ENCODE measurements around the gene EPM2A. TPM values are rescaled to one million over a fixed set of nuclear protein-coding genes. Genes with fewer than 3 reads are reported as not detected.

The EPM2A gene
- total RNA-seq, 1 experiment from 2014 or later: 6.4 TPM

DNA sequence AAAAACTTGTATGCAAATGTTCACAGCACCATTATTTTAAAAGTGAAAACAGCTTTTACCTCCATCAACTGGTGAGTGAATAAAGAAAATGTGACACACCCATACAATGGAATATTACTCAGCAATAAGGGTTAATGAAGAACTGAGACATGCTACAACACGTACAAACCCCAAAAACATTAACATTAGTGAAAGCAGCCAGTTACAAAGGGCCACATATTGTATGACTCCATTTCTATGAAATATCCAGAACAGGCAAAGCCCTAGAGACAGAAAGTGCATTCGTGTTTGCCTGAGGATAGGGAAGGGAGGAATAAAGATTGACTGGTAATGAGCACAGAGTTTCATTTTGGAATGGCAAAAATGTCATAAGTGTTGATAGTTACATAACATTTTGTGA, 21.5 kb downstream of the EPM2A start (continued):
- TF ChIP-seq, protein P1, sequence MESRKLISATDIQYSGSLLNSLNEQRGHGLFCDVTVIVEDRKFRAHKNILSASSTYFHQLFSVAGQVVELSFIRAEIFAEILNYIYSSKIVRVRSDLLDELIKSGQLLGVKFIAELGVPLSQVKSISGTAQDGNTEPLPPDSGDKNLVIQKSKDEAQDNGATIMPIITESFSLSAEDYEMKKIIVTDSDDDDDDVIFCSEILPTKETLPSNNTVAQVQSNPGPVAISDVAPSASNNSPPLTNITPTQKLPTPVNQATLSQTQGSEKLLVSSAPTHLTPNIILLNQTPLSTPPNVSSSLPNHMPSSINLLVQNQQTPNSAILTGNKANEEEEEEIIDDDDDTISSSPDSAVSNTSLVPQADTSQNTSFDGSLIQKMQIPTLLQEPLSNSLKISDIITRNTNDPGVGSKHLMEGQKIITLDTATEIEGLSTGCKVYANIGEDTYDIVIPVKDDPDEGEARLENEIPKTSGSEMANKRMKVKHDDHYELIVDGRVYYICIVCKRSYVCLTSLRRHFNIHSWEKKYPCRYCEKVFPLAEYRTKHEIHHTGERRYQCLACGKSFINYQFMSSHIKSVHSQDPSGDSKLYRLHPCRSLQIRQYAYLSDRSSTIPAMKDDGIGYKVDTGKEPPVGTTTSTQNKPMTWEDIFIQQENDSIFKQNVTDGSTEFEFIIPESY (IDR thresholded peaks at IDR 0.05; ENCODE audit: extremely low read depth, insufficient replicate concordance, low read length): no peak
- TF ChIP-seq TCF7L2 (IDR thresholded peaks at IDR 0.05; ENCODE audit: borderline replicate concordance, extremely low read depth, insufficient read depth, insufficient read length) (no peak), ZNF274 (IDR thresholded peaks at IDR 0.05; ENCODE audit: low read depth, low read length) (no peak), YY1 (IDR thresholded peaks at IDR 0.05; ENCODE audit: extremely low read depth, insufficient replicate concordance, low read depth, low read length) (no peak), EZH2phosphoT487 (IDR thresholded peaks at IDR 0.05; ENCODE audit: borderline replicate concordance) (no peak)

DNA sequence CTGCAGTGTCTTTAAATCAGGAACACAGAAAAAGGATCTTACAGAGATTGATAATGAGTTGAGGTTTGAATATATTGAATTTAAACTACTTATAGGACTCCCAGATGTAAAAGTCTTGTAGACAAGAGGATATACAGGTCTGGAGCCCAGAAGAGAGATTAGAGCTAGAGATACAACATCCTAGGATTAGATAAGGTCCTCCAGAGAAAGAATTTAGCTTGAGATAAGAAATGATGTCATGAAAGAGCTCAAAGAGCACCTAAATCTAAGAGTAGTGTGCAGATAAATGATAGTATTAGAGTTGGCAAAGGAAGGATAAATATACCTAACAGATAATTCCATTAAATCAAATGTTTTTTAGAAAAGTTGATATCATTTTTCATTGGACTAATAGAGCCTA, 23.9 kb downstream of the EPM2A start:
- H3K4me3 ChIP-seq (replicated peaks in 1 of 2; ENCODE audit: low read depth in 1 of 2, low read length in 2 of 2): no peak overlapping the region
- H3K4me1 ChIP-seq (ENCODE audit: control insufficient read depth in 1 of 2, insufficient read depth in 2 of 2, low read length in 2 of 2): no peaks in the 10 kb centered on the region
- CTCF ChIA-PET: no interaction called here
- no TSS peak for BruUV-seq (replicated peaks)
- no peak overlapping the region for H2AFZ ChIP-seq (ENCODE audit: low read depth, low read length, poor library complexity, severe bottlenecking)
- no peaks in the 10 kb centered on the region for H4K20me1 ChIP-seq (ENCODE audit: insufficient read depth)
- H3K9ac ChIP-seq (ENCODE audit: low read length): no peak overlapping the region
- POLR2A ChIA-PET: interaction anchor here (1.7 kb wide), 1 partner anchor 24 kb away, joined by 6 read pairs; the partner anchor contains the start of gene EPM2A
- DNase-seq (ENCODE audit: low read depth, low spot score) (no peak), ATAC-seq (no peak)
- H3K27me3 ChIP-seq (ENCODE audit: insufficient read depth, low read length): no peaks in the 10 kb centered on the region
- no peak overlapping the region for H3K27ac ChIP-seq (ENCODE audit: low read depth, low read length)
- intact Hi-C loops (cut with micrococcal nuclease): no loop called here
- no peaks in the 10 kb centered on the region for H3K9me2 ChIP-seq (ENCODE audit: insufficient read depth)
- H3K9me3 ChIP-seq (ENCODE audit: control insufficient read depth in 1 of 2, insufficient read depth in 1 of 2, low read depth in 1 of 2, low read length in 2 of 2): no peaks in the 10 kb centered on the region; a peak in 1 of 4 replicates
- RAD21 ChIA-PET (ENCODE audit: low non-redundant PET in 1 of 2, low total read pairs in 2 of 2, uncharacterized antibody in 2 of 2, unreplicated experiment in 2 of 2): no interaction called here
- no peak overlapping the region for H3K4me2 ChIP-seq (ENCODE audit: low read length)
- TF ChIP-seq EZH2phosphoT487 (IDR thresholded peaks at IDR 0.05; ENCODE audit: borderline replicate concordance): no peak
- no peaks in the 10 kb centered on the region for H3K36me3 ChIP-seq (ENCODE audit: control insufficient read depth in 1 of 2, insufficient read depth in 2 of 2, low read length in 2 of 2)
- no peaks in the 10 kb centered on the region for H3K79me2 ChIP-seq (ENCODE audit: insufficient read depth, low read length)
